ENCODE results near the gene ATP1A2. TPM values are rescaled to one million over a fixed set of nuclear protein-coding genes. Genes with fewer than 3 reads are reported as not detected.

The ATP1A2 gene
- total and polyA plus RNA-seq, 2 donors (not counting 1 experiment from before 2014, with no cell fraction given): not detected

- Histone ChIP-seq H3K4me2 (replicated peaks; ENCODE audit: low read depth, low read length, poor library complexity, severe bottlenecking) (no peak overlapping the region), H2AFZ (ENCODE audit: insufficient read depth, low read depth, low read length, poor library complexity, severe bottlenecking) (no peak overlapping the region), H3K27me3 (replicated peaks in 1 of 4; ENCODE audit: control extremely low read depth in 1 of 4, control insufficient read depth in 3 of 4, insufficient read depth in 4 of 4, low read length in 3 of 4) (no peaks in the 10 kb centered on the region), H3K79me2 (ENCODE audit: control insufficient read depth, insufficient read depth, low read length) (no peaks in the 10 kb centered on the region), H3K9me3 (ENCODE audit: control extremely low read depth in 1 of 3, control insufficient read depth in 2 of 3, insufficient read depth in 1 of 3, low read length in 2 of 3) (no peaks in the 10 kb centered on the region), H3K36me3 (replicated peaks in 1 of 2; ENCODE audit: control extremely low read depth in 1 of 2, control insufficient read depth in 1 of 2, extremely low read depth in 1 of 2, insufficient read depth in 2 of 2, low read length in 1 of 2) (no peaks in the 10 kb centered on the region), H3K27ac (ENCODE audit: low read length in 2 of 2) (no peak overlapping the region), H3K4me3 (ENCODE audit: control extremely low read depth in 1 of 5, extremely low read depth in 1 of 5, insufficient read depth in 1 of 5, low read depth in 2 of 5, low read length in 4 of 5) (no peak overlapping the region), H3K9ac (ENCODE audit: low read length) (no peak overlapping the region), H3K4me1 (ENCODE audit: control insufficient read depth in 2 of 2, insufficient read depth in 2 of 2, low read length in 2 of 2) (peaks cover 9 to 22% of the 10 kb centered on the region in 2 donors), H4K20me1 (ENCODE audit: control insufficient read depth, insufficient read depth, low read length, poor library complexity, severe bottlenecking) (no peaks in the 10 kb centered on the region)
- Mint-ChIP-seq H3K27me3 (peaks cover 3% of the 10 kb centered on the region), H3K4me3 (no peak overlapping the region), H3K4me1 (no peaks in the 10 kb centered on the region), H3K9me3 (ENCODE audit: insufficient read depth) (no peaks in the 10 kb centered on the region), H3K27ac (no peak overlapping the region)
- WGBS (ENCODE audit: insufficient coverage): 90% methylated on average over 2 of the region's 3 CpGs
- POLR2A ChIA-PET: interaction anchor here (1.2 kb wide), 1 partner anchor 29 kb away, joined by 3 read pairs; no protein-coding TSS in a partner anchor
- CTCF ChIA-PET: interaction anchor here (0.5 to 7.6 kb wide), 17 partner anchors 13 to 237 kb away, joined by 3 to 160 read pairs (median 6); partner anchors contain the start of gene PEA15
- ATAC-seq (ENCODE audit: low read depth) (no peak), DNase-seq (no peak)
- TF ChIP-seq, protein P1, sequence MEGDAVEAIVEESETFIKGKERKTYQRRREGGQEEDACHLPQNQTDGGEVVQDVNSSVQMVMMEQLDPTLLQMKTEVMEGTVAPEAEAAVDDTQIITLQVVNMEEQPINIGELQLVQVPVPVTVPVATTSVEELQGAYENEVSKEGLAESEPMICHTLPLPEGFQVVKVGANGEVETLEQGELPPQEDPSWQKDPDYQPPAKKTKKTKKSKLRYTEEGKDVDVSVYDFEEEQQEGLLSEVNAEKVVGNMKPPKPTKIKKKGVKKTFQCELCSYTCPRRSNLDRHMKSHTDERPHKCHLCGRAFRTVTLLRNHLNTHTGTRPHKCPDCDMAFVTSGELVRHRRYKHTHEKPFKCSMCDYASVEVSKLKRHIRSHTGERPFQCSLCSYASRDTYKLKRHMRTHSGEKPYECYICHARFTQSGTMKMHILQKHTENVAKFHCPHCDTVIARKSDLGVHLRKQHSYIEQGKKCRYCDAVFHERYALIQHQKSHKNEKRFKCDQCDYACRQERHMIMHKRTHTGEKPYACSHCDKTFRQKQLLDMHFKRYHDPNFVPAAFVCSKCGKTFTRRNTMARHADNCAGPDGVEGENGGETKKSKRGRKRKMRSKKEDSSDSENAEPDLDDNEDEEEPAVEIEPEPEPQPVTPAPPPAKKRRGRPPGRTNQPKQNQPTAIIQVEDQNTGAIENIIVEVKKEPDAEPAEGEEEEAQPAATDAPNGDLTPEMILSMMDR (IDR thresholded peaks at IDR 0.05): no peak
- no peak for TF ChIP-seq EZH2 (IDR thresholded peaks at IDR 0.05; ENCODE audit: borderline replicate concordance, insufficient read depth, low read depth, low read length, poor library complexity, severe bottlenecking)
- intact Hi-C loops (cut with micrococcal nuclease): no loop called here
These were observed 76.2 kb downstream of the ATP1A2 start for GRCh38 chr1:160191756-160192155.

DNA sequence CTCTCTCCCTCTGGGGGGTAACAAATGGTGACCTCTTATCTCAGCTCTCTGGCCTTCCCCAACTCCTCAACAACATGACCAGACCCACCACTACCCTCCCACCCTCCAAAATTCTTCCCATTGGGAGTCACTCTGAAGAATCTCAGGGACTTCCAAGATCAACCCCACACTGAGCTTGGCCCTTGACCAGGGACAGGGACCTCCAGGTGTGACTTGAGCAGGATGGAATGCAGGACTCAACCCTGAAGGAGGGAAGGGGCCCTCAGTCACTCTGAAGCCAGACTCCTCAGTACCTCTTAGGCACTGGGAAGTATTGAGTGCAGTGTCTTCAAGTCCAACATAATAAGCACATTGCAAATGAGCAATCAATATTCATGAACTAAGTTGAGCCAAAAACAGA is 76.7 kb downstream of the ATP1A2 start:
- Histone ChIP-seq H3K4me3 (ENCODE audit: control extremely low read depth in 1 of 5, extremely low read depth in 1 of 5, insufficient read depth in 1 of 5, low read depth in 2 of 5, low read length in 4 of 5) (no peak overlapping the region), H3K79me2 (ENCODE audit: control insufficient read depth, insufficient read depth, low read length) (no peaks in the 10 kb centered on the region), H3K9me3 (ENCODE audit: control extremely low read depth in 1 of 3, control insufficient read depth in 2 of 3, insufficient read depth in 1 of 3, low read length in 2 of 3) (no peaks in the 10 kb centered on the region), H3K36me3 (replicated peaks in 1 of 2; ENCODE audit: control extremely low read depth in 1 of 2, control insufficient read depth in 1 of 2, extremely low read depth in 1 of 2, insufficient read depth in 2 of 2, low read length in 1 of 2) (no peaks in the 10 kb centered on the region), H3K27ac (ENCODE audit: low read length in 2 of 2) (no peak overlapping the region), H3K4me1 (ENCODE audit: control insufficient read depth in 2 of 2, insufficient read depth in 2 of 2, low read length in 2 of 2) (peaks cover 9 to 22% of the 10 kb centered on the region in 2 donors), H3K4me2 (replicated peaks; ENCODE audit: low read depth, low read length, poor library complexity, severe bottlenecking) (no peak overlapping the region), H2AFZ (ENCODE audit: insufficient read depth, low read depth, low read length, poor library complexity, severe bottlenecking) (no peak overlapping the region), H3K9ac (ENCODE audit: low read length) (no peak overlapping the region), H3K27me3 (replicated peaks in 1 of 4; ENCODE audit: control extremely low read depth in 1 of 4, control insufficient read depth in 3 of 4, insufficient read depth in 4 of 4, low read length in 3 of 4) (no peaks in the 10 kb centered on the region), H4K20me1 (ENCODE audit: control insufficient read depth, insufficient read depth, low read length, poor library complexity, severe bottlenecking) (no peaks in the 10 kb centered on the region)
- intact Hi-C loops (cut with micrococcal nuclease): no loop called here
- ChIA-PET CTCF (interaction anchor here (0.5 to 7.6 kb wide), 16 partner anchors 13 to 236 kb away, joined by 3 to 160 read pairs (median 9); partner anchors contain the start of gene PEA15), POLR2A (interaction anchor here (1.2 kb wide), 2 partner anchors 28 to 92 kb away, joined by 3 read pairs; no protein-coding TSS in a partner anchor)
- DNase-seq (no peak), ATAC-seq (ENCODE audit: low read depth) (no peak)
- Mint-ChIP-seq H3K4me1 (peaks cover 3% of the 10 kb centered on the region), H3K27ac (no peak overlapping the region), H3K4me3 (no peak overlapping the region), H3K9me3 (ENCODE audit: insufficient read depth) (no peaks in the 10 kb centered on the region), H3K27me3 (peaks cover 3% of the 10 kb centered on the region)
- TF ChIP-seq, protein P1 (IDR thresholded peaks at IDR 0.05): no peak
- no peak for TF ChIP-seq EZH2 (IDR thresholded peaks at IDR 0.05; ENCODE audit: borderline replicate concordance, insufficient read depth, low read depth, low read length, poor library complexity, severe bottlenecking)

Other genes starting within 250 kb of the ATP1A2 start
- 1.7 and 2.4 TPM in 2 replicates for gene CFAP45, start 215.6 kb upstream of the ATP1A2 start, total RNA-seq
- gene CFAP45, start 215.6 kb upstream of the ATP1A2 start, polyA plus RNA-seq: 1.3 and 5.2 TPM in 2 replicates
- 342 and 354 TPM in 2 replicates for gene TAGLN2, start 190.3 kb upstream of the ATP1A2 start, total RNA-seq
- gene TAGLN2, start 190.3 kb upstream of the ATP1A2 start, polyA plus RNA-seq: 656 and 721 TPM in 2 replicates
- 0.15 and 0.37 TPM in 2 replicates for gene IGSF9, start 170.1 kb upstream of the ATP1A2 start, total RNA-seq
- gene IGSF9, start 170.1 kb upstream of the ATP1A2 start, polyA plus RNA-seq: 0.36 and 0.89 TPM in 2 replicates
- gene SLAMF9, start 161.5 kb upstream of the ATP1A2 start, total RNA-seq: not detected in 2 replicates
- not detected in 2 replicates for gene SLAMF9, start 161.5 kb upstream of the ATP1A2 start, polyA plus RNA-seq
- 6.0 and 7.4 TPM in 2 replicates for gene PIGM, start 83.8 kb upstream of the ATP1A2 start, total RNA-seq
- 1.4 TPM in 2 replicates for gene PIGM, start 83.8 kb upstream of the ATP1A2 start, polyA plus RNA-seq
- not detected in 2 replicates for gene KCNJ10, start 45.6 kb upstream of the ATP1A2 start, total RNA-seq
- not detected in 2 replicates for gene KCNJ10, start 45.6 kb upstream of the ATP1A2 start, polyA plus RNA-seq
- not detected in 2 replicates for gene KCNJ9, start 34.2 kb upstream of the ATP1A2 start, total RNA-seq
- gene KCNJ9, start 34.2 kb upstream of the ATP1A2 start, polyA plus RNA-seq: not detected in 2 replicates
- 33.5 and 37.2 TPM in 2 replicates for gene IGSF8, start 17.1 kb upstream of the ATP1A2 start, total RNA-seq
- 45.8 and 56.0 TPM in 2 replicates for gene IGSF8, start 17.1 kb upstream of the ATP1A2 start, polyA plus RNA-seq
- not detected in 2 replicates for gene ATP1A4, start 35.8 kb downstream of the ATP1A2 start, total RNA-seq
- 0.12 TPM in 1 of 2 replicates, not detected in the other for gene ATP1A4, start 35.8 kb downstream of the ATP1A2 start, polyA plus RNA-seq
- not detected in 2 replicates for gene CASQ1, start 74.8 kb downstream of the ATP1A2 start, total RNA-seq
- not detected in 2 replicates for gene CASQ1, start 74.8 kb downstream of the ATP1A2 start, polyA plus RNA-seq
- gene PEA15, start 89.6 kb downstream of the ATP1A2 start, total RNA-seq: 76.7 and 81.7 TPM in 2 replicates
- 89.9 and 91.4 TPM in 2 replicates for gene PEA15, start 89.6 kb downstream of the ATP1A2 start, polyA plus RNA-seq
- 247 and 266 TPM in 2 replicates for gene DCAF8, start 146.8 kb downstream of the ATP1A2 start, total RNA-seq
- 194 and 250 TPM in 2 replicates for gene DCAF8, start 146.8 kb downstream of the ATP1A2 start, polyA plus RNA-seq
- gene PEX19, start 169.4 kb downstream of the ATP1A2 start, total RNA-seq: 56.0 and 58.4 TPM in 2 replicates
- gene PEX19, start 169.4 kb downstream of the ATP1A2 start, polyA plus RNA-seq: 17.9 and 20.3 TPM in 2 replicates
- 168 and 180 TPM in 2 replicates for gene COPA, start 227.5 kb downstream of the ATP1A2 start, total RNA-seq
- gene COPA, start 227.5 kb downstream of the ATP1A2 start, polyA plus RNA-seq: 37.9 and 39.1 TPM in 2 replicates
- 95.1 and 110 TPM in 2 replicates for gene NCSTN, start 227.6 kb downstream of the ATP1A2 start, total RNA-seq
- gene NCSTN, start 227.6 kb downstream of the ATP1A2 start, polyA plus RNA-seq: 110 and 113 TPM in 2 replicates